Suppressor macrophage treated with lipopolysaccharide for 4 hours (primary cell): ENCODE measurements around the gene UNC45A.

Experiments
- DNase-seq: peaks from one replicate; pipeline ENCODE4 v3.0.0-alpha.2; 2020

UNC45A gene, protein sequence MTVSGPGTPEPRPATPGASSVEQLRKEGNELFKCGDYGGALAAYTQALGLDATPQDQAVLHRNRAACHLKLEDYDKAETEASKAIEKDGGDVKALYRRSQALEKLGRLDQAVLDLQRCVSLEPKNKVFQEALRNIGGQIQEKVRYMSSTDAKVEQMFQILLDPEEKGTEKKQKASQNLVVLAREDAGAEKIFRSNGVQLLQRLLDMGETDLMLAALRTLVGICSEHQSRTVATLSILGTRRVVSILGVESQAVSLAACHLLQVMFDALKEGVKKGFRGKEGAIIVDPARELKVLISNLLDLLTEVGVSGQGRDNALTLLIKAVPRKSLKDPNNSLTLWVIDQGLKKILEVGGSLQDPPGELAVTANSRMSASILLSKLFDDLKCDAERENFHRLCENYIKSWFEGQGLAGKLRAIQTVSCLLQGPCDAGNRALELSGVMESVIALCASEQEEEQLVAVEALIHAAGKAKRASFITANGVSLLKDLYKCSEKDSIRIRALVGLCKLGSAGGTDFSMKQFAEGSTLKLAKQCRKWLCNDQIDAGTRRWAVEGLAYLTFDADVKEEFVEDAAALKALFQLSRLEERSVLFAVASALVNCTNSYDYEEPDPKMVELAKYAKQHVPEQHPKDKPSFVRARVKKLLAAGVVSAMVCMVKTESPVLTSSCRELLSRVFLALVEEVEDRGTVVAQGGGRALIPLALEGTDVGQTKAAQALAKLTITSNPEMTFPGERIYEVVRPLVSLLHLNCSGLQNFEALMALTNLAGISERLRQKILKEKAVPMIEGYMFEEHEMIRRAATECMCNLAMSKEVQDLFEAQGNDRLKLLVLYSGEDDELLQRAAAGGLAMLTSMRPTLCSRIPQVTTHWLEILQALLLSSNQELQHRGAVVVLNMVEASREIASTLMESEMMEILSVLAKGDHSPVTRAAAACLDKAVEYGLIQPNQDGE

GRCh38 chr15:90934949-90935751 lies at the start of gene UNC45A:
UNC45A (plus strand) TSS chr15:90935285; CDS start chr15:90935325, 40 bp downstream.
- DNase-seq = peak; percentile 92

GRCh38 chr15:90885432-90886290 lies 49.4 kb upstream of the UNC45A start:
- peak; percentile 85 for DNase-seq

- DNase-seq = no peak
Measured at GRCh38 chr15:90886291-90886614, 48.8 kb upstream of the UNC45A start.

DNA sequence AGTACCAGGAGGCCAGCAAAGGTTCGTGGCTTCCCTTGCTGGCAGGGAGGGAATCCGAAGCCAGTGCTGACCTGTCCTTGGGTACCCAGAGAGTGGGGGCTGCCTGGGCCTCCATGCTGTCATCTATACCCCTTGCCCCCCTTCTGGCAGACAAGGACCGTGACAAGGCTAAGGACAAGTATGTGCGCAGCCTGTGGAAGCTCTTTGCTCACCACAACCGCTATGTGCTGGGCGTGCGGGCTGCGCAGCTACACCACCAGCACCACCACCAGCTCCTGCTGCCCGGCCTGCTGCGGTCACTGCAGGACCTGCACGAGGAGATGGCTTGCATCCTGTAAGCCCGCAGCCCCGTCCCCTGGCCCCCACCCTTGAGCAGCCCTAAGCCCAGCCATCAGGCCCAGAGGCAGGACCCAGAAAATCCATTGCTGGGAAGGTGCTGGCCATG lies 48.0 kb upstream of the UNC45A start:
- DNase-seq = no peak

- no peak for DNase-seq
Measured at GRCh38 chr15:90889313-90889730, 45.8 kb upstream of the UNC45A start.

DNA sequence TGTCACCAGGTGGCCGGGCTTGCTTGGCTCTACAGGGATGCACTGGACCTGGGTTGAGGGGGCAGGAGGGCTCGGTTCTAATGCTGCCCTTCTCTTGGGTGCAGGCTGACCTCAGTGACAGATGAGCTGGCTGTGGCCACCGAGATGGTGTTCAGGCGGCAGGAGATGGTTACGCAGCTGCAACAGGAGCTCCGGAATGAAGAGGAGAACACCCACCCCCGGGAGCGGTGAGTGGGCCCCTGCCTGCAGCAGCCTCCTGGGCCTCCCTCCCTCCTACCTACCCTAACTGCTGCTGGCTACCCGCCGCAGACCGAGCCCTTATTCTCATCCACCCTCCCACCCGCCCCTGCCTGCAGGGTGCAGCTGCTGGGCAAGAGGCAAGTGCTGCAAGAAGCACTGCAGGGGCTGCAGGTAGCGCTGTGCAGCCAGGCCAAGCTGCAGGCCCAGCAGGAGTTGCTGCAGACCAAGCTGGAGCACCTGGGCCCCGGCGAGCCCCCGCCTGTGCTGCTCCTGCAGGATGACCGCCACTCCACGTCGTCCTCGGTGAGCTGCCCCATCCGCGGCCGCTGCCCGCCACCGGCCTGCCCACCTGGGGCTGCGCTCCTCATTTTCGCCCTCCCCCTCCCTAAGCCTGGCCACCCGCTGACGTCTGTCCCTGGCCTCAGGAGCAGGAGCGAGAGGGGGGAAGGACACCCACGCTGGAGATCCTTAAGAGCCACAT lies 45.2 kb upstream of the UNC45A start:
- no peak for DNase-seq

- no peak for DNase-seq
Measured at GRCh38 chr15:90890839-90891238, 44.2 kb upstream of the UNC45A start.

- DNase-seq = no peak
Measured at GRCh38 chr15:90891346-90891949, 43.6 kb upstream of the UNC45A start.

DNA sequence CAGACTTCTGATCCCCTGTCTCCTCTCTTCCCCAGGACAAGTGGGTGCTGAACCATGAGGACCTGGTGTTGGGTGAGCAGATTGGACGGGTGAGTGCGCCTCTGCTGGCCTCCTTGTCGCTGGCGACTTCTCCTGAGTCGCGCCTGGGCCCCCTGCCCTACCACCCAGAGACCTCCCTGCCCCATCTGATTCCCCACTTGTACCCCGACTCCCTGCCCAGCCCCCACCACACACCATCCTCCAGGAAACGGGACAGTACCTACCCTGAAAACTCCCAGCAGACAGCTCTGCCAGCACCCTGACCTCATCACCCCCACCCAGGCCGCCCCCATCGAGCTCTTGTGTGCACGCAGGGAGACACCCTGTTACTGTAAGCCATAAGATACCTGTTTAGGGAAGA lies 43.1 kb upstream of the UNC45A start:
- DNase-seq = no peak

- no peak for DNase-seq
Measured at GRCh38 chr15:90892498-90893174, 42.4 kb upstream of the UNC45A start.

DNA sequence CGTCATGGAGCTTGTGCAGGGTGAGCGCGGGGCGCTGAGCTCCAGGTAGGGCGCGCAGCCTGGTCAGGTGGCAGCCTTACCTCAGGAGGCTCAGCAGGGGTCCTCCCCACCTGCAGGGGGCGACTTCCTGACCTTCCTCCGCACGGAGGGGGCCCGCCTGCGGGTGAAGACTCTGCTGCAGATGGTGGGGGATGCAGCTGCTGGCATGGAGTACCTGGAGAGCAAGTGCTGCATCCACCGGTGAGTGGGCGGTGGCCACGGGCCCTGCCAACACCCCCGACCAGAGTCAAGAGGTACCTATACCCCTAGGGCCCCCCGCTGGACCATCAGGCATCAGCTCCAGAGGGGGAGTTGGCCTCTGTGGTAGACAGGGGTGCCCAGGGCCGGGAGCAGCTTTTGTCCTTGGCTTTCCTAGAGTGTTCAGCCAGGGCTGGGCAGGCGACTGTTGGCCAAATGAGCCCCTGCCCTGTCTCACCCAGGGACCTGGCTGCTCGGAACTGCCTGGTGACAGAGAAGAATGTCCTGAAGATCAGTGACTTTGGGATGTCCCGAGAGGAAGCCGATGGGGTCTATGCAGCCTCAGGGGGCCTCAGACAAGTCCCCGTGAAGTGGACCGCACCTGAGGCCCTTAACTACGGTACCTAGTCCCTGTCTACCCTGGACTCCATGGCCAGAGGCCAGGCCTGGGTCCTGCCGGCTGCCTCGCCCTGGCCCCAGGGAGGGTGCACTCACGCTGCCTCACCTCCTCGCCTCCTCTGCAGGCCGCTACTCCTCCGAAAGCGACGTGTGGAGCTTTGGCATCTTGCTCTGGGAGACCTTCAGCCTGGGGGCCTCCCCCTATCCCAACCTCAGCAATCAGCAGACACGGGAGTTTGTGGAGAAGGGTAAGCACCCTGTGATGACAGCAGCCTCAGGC lies 41.7 kb upstream of the UNC45A start:
- DNase-seq = no peak

DNA sequence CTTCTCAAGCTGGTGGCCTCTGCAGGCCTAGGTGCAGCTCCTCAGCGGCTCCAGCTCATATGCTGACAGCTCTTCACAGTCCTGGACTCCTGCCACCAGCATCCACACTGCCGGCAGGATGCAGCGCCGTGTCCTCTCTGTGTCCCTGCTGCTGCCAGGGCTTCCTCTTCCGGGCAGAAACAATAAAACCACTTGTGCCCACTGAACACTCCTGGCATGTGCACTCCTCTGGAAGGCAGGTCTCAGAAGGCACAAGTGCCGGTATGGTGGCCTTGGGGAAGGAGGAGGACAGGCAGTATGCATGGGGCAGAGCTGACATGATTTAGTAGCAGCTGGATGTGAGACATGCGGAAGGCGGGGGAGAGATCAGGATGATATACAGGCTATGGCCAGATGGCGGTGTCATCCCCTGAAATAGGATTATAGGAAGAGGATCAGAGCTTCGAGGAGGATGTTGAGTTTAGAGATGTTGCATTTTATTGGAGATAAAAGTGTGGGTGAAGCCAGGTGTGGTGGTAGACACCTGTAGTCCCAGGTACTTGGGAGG lies 39.4 kb upstream of the UNC45A start:
- peak; percentile 32 for DNase-seq

- DNase-seq = peak; percentile 37
Measured at GRCh38 chr15:90897131-90897655, 37.9 kb upstream of the UNC45A start.

DNA sequence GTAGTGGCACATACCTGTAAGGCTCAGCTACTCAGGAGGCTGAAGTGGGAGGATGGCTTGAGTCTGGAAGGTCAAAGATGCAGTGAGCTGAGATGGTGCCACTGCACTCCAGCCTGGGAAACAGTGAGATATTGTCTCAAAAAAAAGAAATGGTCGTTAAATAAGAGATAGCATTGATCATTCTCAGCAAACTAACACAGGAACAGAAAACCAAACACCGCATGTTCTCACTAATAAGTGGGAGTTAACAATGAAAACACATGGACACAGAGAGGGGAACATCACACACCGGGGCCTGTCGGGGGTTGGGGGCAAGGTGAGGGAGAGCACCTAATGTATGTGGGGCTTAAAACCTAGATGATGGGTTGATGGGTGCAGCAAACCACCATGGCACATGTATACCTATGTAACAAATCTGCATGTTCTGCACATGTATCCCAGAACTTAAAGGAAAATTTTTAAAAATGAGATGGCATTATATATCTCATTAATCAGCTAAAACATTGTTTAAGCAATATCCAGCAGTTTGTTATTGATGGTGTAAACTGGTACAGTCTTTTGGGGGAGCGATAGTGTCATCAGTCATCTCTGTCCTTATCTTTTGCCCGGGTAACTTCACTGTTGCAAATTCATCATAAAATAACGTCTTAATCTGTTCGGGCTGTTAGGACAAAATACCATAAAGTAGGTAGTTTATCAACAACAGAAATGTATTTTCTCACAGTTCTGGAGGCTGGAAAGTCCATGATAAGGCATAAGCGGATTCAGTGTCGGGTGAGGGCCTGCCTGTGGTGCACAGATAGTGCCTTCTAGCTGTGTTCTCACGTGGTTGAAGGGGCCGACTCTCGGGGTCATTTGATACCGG lies 33.7 kb upstream of the UNC45A start:
- no peak for DNase-seq

- peak; percentile 89 for DNase-seq
Measured at GRCh38 chr15:90902040-90902839, 32.8 kb upstream of the UNC45A start.
